GM13977 (cell line): Measurements from ENCODE around the gene TNS1.

Experiments
- DNase-seq: peaks from one replicate; pipeline ENCODE4 v3.0.0; 2012; ENCODE audit warnings: low spot score
- in situ Hi-C: fragments of 300-500 bp; cut with MboI; formaldehyde crosslinking; loops from one replicate; pipeline ENCODE4 v1.12.0; 2022; ENCODE audit warnings: low sequenced_read_pairs, low pct_unique_long_range_greater_than_20kb, mixed read lengths, inconsistent platforms; ENCODE audit not compliant: unreplicated experiment
- TF ChIP-seq, protein P1 (sequence below): IDR thresholded peaks from 2 replicates; pipeline ENCODE4 v1.5.1; 2012; ENCODE audit warnings: mild to moderate bottlenecking, control low read depth; ENCODE audit not compliant: insufficient read depth; ENCODE audit errors: extremely low read depth, missing control alignments

TNS1 gene

DNA sequence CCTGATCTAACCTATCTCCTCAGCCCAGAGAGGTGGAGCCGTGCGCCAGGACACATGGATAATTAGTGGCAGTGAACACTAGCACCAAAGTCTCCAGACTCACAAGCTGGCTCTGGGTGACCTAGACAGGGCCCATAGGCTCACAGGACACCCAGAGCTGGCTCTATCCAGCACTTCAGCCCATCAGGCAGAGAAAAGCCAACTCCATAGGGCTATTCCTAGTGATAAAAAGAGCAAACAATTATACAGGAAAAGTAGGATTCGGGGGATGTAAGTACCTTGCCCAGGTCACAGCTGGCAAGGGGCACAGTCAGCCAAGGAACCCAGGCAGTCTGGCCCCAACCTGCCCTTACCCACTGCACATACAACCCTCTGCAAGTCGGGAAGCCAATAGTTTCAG, 178.6 kb downstream of the TNS1 start:
- TF ChIP-seq, protein P1, sequence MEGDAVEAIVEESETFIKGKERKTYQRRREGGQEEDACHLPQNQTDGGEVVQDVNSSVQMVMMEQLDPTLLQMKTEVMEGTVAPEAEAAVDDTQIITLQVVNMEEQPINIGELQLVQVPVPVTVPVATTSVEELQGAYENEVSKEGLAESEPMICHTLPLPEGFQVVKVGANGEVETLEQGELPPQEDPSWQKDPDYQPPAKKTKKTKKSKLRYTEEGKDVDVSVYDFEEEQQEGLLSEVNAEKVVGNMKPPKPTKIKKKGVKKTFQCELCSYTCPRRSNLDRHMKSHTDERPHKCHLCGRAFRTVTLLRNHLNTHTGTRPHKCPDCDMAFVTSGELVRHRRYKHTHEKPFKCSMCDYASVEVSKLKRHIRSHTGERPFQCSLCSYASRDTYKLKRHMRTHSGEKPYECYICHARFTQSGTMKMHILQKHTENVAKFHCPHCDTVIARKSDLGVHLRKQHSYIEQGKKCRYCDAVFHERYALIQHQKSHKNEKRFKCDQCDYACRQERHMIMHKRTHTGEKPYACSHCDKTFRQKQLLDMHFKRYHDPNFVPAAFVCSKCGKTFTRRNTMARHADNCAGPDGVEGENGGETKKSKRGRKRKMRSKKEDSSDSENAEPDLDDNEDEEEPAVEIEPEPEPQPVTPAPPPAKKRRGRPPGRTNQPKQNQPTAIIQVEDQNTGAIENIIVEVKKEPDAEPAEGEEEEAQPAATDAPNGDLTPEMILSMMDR = no peak
- DNase-seq = no peak
- in situ Hi-C loops = no loop called here

DNA sequence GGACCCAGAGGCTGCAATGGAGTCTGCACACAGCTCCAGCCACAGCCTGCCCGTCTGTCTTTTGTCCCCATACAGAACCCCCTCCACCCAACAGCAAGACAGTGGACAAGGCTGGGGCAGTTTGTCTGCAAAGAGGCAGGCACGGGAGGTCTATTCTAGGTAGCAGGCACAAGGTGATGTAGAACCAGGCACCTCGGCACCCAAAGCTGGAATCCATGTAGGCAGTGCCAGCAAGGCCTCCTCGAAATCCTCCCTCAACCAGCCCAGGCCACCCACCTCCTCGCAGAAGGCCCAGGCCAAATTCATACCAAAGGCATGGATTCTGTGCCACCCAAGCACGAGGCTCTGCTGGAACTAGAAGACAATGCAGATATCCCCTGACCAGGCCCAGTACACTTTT, 179.2 kb downstream of the TNS1 start:
- DNase-seq = no peak
- in situ Hi-C loops = no loop called here
- TF ChIP-seq, protein P1 = no peak

DNA sequence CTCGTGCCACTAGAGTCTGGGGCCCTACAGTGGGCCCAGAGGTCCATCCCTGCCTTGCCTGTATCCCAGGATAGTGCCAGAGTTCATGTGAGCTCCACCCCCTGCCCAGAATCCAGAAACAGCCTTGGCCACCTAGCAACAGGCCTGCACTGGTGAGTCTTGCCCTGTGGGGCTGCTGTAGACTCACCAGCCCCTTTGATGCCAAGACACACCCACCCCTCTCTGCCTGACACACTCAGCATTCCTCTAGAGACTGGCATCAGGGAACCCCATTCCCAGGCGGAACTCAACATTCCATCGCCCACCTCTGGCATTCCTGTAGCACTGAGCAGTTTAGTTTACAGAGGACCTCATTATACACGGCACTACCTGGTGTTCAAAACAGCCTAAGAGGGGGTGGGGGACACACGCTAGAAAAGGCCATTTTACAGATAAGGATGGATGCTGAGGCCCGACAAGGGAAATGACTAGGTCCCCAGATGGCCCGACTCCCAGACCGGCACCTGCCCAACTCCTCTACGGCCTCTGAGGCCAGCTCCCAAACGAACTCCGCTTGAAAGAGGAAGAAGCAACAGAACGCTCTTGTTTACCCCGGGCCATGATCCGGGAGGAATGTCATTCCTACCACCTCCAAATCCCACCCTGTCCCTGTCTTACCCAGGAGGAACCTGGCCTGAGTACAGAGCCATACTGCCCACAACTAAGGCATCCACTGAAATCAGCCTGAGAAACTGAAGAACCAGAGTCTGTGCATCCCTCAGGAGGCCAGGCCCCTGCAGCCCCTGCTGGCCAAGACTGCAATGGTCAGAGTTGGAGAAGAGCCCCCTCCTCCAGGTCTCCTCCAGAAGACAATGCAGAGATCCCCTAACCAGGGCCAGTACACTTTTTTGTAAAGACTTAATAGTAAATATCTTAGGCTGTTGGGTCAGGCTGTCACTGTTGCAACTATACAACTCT, 180.2 kb downstream of the TNS1 start:
- in situ Hi-C loops = no loop called here
- TF ChIP-seq, protein P1 = no peak
- DNase-seq = no peak

DNA sequence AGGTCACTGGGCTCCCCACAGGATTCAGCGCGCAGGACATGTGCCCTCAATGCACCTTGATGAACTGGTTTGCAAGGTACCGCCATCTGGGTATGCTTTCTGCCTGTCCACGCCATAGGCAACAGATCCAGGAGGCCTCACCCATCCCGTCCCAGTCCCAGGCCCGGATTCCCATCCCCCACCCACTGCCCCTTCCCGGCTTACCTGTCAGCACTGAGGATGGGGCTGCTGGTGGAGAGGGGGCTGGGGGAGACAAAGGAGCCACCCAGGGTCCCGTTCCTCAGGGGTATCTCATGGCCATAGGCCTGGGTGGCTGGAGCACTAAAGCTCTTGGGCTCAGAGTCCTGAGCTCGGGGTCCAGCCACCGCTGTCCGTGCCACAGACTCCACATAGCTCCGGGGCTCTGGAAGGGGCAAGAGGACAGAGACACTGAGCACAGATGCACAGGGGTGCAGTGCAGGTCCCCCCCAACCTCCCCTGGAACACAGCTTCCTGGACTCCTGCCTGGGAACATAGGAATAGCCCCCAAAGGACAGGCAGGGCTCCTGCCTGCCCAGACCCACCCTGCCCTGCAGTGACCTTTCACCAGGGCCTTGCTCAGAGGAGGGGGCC, 181.2 kb downstream of the TNS1 start:
- TF ChIP-seq, protein P1 = no peak
- DNase-seq = no peak
- in situ Hi-C loops = no loop called here

DNA sequence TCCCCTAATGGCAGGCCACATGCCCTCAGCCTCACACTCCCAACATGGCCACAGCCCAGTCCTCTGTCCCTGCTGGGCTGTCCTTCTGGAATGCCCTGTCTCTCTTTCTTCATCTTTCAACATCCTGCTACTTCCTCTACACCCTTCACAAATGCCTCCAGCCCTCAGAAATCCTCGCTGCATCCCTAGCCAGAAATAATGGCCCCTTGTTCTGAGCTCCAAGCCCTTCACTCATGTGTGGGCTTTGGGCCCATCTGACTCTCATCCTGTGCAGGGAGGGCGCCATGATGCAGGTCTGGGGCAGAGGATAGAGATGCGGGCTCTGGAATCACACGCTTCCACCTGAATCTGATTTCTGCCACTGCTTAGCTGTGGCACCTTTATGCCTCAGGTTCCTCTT, 181.9 kb downstream of the TNS1 start:
- in situ Hi-C loops = no loop called here
- TF ChIP-seq, protein P1 = no peak
- no peak for DNase-seq

DNA sequence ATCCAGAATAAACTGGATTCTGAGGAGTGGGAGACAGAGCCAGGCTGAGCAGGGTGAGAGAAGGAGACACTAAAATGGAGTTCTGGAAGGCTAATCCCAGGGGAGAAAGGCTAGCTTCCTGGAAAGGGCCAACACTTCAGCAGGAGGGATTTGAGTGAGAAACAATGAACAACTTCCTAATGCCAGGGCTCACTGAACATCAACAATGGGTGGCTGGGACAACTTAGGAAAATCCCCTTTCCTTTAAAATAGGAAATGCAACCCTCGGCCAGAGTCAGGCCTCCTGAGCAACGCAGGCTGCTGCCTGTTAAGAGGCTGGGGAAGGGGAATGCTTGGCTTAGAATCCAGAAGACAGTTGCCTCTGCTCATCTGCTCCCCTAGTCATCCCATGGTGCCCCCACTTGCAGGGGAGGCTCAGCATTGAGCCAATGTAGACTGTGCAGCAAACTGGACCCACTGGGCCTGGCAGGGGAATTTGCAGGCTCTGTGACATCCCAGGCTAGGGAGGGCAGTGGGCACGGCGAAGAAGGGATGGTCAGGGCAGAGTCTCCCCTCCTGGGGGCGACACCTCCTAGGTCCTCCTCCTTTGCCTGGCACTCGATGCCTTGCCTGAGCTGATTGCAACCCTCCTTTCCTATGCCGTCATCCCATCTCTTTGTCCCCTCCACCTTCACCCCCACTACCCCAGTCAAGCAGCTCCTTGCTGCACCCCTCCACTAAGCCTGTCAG, 182.5 kb downstream of the TNS1 start:
- TF ChIP-seq, protein P1 = no peak
- in situ Hi-C loops = no loop called here
- DNase-seq = no peak
